SK-N-MC (cell line): ENCODE results near the gene DLX2.

Experiments
- EZH2 ChIP-seq: fragments of 200-600 bp; sonication (generic); IDR thresholded peaks from one replicate; pipeline ENCODE4 v1.6.1; 2017; ENCODE audit warnings: antibody characterized with exemption
- FOXP2 ChIP-seq: optimal IDR thresholded peaks from 2 replicates; pipeline ENCODE3; 2011; ENCODE audit warnings: mild to moderate bottlenecking, moderate library complexity; ENCODE audit not compliant: insufficient read depth; ENCODE audit errors: extremely low read length, control extremely low read depth
- POLR2AphosphoS5 ChIP-seq: IDR thresholded peaks from 2 replicates; pipeline ENCODE4 v1.6.1; 2012; ENCODE audit warnings: mild to moderate bottlenecking, low read depth, low read length, borderline replicate concordance

DNA sequence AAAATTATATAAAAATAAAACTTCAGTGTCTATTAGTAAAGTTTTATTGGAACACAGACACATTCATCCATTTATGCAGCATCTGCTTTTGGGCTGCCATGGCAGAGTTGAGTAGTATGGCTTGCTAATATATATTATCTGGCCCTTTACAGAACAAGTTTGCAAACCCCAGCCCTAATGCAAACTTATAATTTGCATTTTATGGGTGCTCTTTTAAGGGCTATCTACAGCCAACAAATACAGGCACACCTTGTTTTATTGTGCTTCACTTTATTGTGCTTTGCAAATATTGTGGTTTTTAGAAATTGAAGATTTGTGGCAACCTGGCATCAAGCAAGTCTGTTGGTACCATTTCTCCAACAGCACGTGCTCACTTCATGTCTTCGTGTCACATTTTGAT is 35.2 kb upstream of the DLX2 start:
- TF ChIP-seq POLR2AphosphoS5, result no peak
- no peak for TF ChIP-seq EZH2
- no peak for TF ChIP-seq FOXP2
